Measurements from ENCODE around the gene OLIG1.

DNA sequence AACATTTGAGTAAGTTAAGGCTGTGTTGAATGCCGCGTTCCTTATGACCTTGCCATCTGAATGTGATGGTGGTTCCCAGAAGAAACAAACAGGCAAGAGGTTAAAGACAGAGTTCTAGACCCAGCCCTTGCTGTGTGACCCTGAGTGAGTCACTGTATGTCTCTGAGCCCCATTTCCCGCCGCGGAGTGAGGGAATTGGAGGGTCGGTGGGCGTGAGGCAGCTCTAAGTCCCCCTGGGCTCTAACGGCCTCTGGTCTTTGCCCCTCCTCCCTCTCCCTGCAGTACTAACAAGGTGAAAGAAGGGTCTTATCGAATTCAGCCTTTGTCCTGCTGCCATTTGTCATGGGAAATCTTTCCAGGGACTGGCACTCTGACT, 40.4 kb downstream of the OLIG1 start:
- TF ChIP-seq POLR2A (IDR thresholded peaks at IDR 0.05; ENCODE audit: borderline replicate concordance, extremely low read depth, insufficient read depth, insufficient read length) (no peak), CTCF (IDR thresholded peaks at IDR 0.05 in 2 of 3, conservative IDR thresholded peaks at IDR 0.05 in 1 of 3; ENCODE audit: borderline replicate concordance in 1 of 3, insufficient read depth in 1 of 3, low read depth in 2 of 3, low read length in 2 of 3) (no peak), EZH2 (IDR thresholded peaks at IDR 0.05) (no peak), RAD21 (IDR thresholded peaks at IDR 0.05; ENCODE audit: low read depth) (no peak), REST (IDR thresholded peaks at IDR 0.05; ENCODE audit: low read depth) (no peak), SP1 (IDR thresholded peaks at IDR 0.05; ENCODE audit: low read depth) (no peak), POLR2AphosphoS5 (IDR thresholded peaks at IDR 0.05; ENCODE audit: low read depth, low read length) (no peak), EZH2phosphoT487 (IDR thresholded peaks at IDR 0.05; ENCODE audit: borderline replicate concordance) (no peak), SIN3A (IDR thresholded peaks at IDR 0.05; ENCODE audit: low read depth) (no peak), ZFX (IDR thresholded peaks at IDR 0.05) (no peak), ZNF274 (IDR thresholded peaks at IDR 0.05; ENCODE audit: low read depth, low read length) (no peak)
- TF ChIP-seq, protein P1, sequence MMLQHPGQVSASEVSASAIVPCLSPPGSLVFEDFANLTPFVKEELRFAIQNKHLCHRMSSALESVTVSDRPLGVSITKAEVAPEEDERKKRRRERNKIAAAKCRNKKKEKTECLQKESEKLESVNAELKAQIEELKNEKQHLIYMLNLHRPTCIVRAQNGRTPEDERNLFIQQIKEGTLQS (IDR thresholded peaks at IDR 0.05) = no peak
